GM12891 (cell line): ENCODE results near the gene PCK1.

Experiments
- DNase-seq: peaks from one replicate; pipeline ENCODE4 v3.0.0; 2011; ENCODE audit warnings: low spot score; ENCODE audit not compliant: insufficient read length
- FAIRE-seq: peaks from 2 replicates; lab custom pipeline; 2011; peaks lifted over from hg19 to GRCh38; lab: Jason Lieb, UNC
- PAX5 ChIP-seq: IDR thresholded peaks from 2 replicates; pipeline ENCODE4 v1.6.1; 2011; ENCODE audit warnings: low read length, moderate library complexity, mild to moderate bottlenecking; ENCODE audit not compliant: insufficient read depth, severe bottlenecking
- POLR2A ChIP-seq: IDR thresholded peaks from 2 replicates; pipeline ENCODE4 v1.6.1; 2011; ENCODE audit warnings: low read depth, low read length, control low read depth
- POLR2AphosphoS5 ChIP-seq: IDR thresholded peaks from 2 replicates; pipeline ENCODE4 v1.6.1; 2011; ENCODE audit warnings: low read depth, low read length, control low read depth
- POU2F2 ChIP-seq: IDR thresholded peaks from 2 replicates; pipeline ENCODE4 v1.6.1; 2011; ENCODE audit warnings: low read depth, mild to moderate bottlenecking, control low read depth, low read length, moderate library complexity
- SPI1 ChIP-seq: IDR thresholded peaks from 2 replicates; pipeline ENCODE4 v1.6.1; 2011; ENCODE audit warnings: low read depth, low read length, control low read depth
- TAF1 ChIP-seq: IDR thresholded peaks from 2 replicates; pipeline ENCODE4 v1.6.1; 2011; ENCODE audit warnings: low read depth, low read length, control low read depth

Gene PCK1

DNA sequence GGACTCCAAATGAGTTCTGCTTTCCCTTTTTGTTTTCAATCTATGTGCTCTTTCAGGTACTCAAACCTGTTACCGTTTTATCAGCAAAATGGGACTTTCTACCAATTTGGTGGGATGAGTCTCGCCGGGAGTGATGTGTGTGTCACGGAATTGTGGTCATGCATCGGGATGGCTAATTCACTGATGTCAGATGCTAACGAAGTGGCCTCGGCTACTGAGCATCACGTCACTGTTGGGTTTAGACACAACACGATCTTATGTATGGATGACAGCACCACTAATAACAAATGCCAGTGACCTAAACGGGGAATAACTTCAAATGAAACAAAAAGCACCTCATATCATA, 1.6 kb upstream of the PCK1 start:
- DNase-seq (no peak), FAIRE-seq (no peak)
- TF ChIP-seq POU2F2 (no peak), POLR2AphosphoS5 (no peak), PAX5 (no peak), TAF1 (no peak), SPI1 (no peak), POLR2A (no peak)

DNA sequence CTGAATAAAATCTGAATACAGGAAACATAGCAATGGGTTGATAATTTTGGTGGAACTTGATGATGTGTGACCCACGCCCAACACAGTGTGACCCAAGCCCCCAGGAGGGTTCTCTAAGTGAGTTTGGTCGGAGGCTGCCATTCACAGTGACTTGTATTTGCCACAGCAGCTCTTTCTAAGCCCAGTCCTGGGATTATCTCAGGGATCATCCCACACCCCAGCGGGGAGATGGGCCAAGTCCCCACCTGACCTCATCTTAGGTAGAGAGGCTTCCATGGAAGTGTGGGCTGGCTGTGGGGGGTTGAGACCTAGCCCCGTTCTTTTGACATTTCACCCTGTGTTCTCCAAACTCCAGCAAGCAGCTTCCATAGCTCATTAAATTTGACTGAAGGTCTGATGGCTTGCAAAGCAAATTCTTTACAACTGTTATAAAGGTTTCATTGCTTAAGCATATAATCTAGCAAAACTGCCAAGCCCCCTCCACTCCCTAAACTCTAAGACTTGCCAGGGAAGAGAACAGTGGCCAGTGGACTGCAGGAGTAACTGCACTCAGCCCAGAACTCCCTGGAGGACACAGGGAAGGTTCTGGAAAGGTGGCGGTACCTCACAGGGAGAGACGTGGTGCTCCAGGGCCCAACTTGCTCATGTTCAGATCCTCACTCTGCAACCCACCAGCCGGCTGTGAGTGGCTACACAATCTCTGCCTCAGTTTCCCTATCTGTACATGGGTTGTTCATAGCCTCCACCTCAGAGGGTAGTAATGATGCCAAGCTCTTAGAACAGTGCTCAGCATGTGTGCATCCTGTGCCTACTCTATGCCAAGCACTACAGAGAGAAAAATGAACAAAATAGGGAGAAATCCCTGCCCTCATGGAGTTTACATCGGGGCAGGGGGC, 1.0 kb upstream of the PCK1 start:
- no peak for FAIRE-seq
- TF ChIP-seq TAF1 (no peak), PAX5 (no peak), POLR2AphosphoS5 (no peak), POU2F2 (no peak), POLR2A (no peak), SPI1 (no peak)

GRCh38 chr20:57561356-57562279, 708 bp downstream of the PCK1 start:
- DNase-seq (no peak), FAIRE-seq (no peak)
- no peak for TF ChIP-seq POLR2A
- no peak for TF ChIP-seq PAX5
- no peak for TF ChIP-seq POU2F2
- TF ChIP-seq SPI1 = no peak
- no peak for TF ChIP-seq TAF1
- TF ChIP-seq POLR2AphosphoS5 = no peak

More for the DNA sequence above, 1.0 kb upstream of the PCK1 start:
- DNase-seq = no peak

DNA sequence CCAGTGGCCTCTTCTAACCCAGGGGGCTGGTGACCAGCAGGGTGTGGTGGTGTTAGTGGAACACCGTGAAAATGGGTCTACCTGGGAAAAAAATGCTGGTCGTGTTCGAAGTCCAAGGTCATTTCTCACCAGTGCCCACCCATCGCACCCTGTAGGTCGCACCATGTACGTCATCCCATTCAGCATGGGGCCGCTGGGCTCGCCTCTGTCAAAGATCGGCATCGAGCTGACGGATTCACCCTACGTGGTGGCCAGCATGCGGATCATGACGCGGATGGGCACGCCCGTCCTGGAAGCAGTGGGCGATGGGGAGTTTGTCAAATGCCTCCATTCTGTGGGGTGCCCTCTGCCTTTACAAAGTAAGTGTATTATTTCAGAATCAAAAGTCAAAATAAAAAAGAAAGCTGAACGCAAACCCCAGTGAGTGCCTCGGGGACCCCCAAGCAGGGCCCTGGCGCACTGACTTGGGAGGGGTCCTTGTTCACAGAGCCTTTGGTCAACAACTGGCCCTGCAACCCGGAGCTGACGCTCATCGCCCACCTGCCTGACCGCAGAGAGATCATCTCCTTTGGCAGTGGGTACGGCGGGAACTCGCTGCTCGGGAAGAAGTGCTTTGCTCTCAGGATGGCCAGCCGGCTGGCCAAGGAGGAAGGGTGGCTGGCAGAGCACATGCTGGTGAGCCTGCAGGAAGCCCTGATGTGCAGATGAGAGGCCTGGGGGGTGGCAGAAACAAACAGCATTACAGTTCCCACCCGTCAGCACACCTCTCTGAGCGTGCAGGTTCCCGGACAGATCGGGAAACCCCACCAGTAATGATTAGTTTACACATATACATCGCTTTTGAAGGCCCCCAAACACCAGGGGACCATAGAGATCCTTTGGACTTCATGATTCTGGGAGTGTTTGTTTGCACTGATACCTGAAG, 1.9 kb downstream of the PCK1 start:
- DNase-seq = no peak
- no peak for FAIRE-seq
- TF ChIP-seq SPI1 (no peak), TAF1 (no peak), POU2F2 (no peak), POLR2AphosphoS5 (no peak), POLR2A (no peak), PAX5 (no peak)

DNA sequence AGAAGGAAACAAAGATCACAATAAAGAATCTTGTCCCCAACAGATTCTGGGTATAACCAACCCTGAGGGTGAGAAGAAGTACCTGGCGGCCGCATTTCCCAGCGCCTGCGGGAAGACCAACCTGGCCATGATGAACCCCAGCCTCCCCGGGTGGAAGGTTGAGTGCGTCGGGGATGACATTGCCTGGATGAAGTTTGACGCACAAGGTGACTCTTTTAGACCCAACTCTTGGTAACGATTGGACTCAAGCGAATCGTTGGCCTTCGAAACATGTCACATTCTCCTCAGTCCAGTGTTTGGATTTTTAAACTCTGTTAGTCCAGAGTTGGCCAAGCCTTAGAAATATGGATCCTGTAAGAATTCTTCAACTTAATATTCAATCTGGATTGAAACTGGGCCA, 2.6 kb downstream of the PCK1 start:
- FAIRE-seq = no peak
- TF ChIP-seq PAX5 (no peak), POU2F2 (no peak), TAF1 (no peak), POLR2AphosphoS5 (no peak), POLR2A (no peak), SPI1 (no peak)
- no peak for DNase-seq

DNA sequence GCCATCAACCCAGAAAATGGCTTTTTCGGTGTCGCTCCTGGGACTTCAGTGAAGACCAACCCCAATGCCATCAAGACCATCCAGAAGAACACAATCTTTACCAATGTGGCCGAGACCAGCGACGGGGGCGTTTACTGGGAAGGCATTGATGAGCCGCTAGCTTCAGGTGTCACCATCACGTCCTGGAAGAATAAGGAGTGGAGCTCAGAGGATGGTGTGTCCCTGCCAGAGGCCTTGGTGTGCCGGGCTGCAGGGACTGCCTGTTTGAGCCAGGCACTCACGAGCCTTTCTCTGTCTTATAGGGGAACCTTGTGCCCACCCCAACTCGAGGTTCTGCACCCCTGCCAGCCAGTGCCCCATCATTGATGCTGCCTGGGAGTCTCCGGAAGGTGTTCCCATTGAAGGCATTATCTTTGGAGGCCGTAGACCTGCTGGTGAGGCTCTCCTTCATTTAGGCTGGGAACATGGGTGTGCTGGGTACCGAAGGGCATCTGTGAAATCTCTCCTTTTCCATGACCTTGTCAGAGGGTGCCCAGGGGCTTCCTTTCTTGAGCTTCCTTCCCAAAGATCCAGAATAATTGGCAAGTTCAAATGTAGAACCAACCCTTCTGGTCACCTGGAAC, 3.4 kb downstream of the PCK1 start:
- no peak for DNase-seq
- no peak for FAIRE-seq
- TF ChIP-seq PAX5 (no peak), POLR2A (no peak), TAF1 (no peak), POLR2AphosphoS5 (no peak), SPI1 (no peak), POU2F2 (no peak)

- DNase-seq (no peak), FAIRE-seq (no peak)
- no peak for TF ChIP-seq PAX5
These were observed 4.2 kb downstream of the PCK1 start for GRCh38 chr20:57564951-57565642.

GRCh38 chr20:57566399-57566798, 5.5 kb downstream of the PCK1 start:
- TF ChIP-seq TAF1 (no peak), POU2F2 (no peak), POLR2A (no peak)
- DNase-seq = no peak
- FAIRE-seq = no peak
